Activated B cell treated with CpG ODN at 0.5 μM for 24 hours (primary cell): ENCODE measurements around the gene ABHD8. TPM values are rescaled to one million over a fixed set of nuclear protein-coding genes. Genes with fewer than 3 reads are reported as not detected.

Source experiments
- ATAC-seq: fragments of 200-7000 bp; cut with Tn5 transposase; one replicate; pipeline ENCODE4 v1.10.0; 2021; ENCODE audit warnings: low read depth, mild to moderate bottlenecking, moderate library complexity
- CTCF ChIA-PET: fragments of 350-600 bp; sonication (Branson Sonifier 250); formaldehyde crosslinking; loops from one replicate; lab custom pipeline; 2021; ENCODE audit warnings: antibody characterized with exemption; lab: Charles Lee
- POLR2A ChIA-PET: fragments of 350-600 bp; sonication (Branson Sonifier 250); formaldehyde crosslinking; loops from one replicate; lab custom pipeline; 2021; ENCODE audit warnings: antibody characterized with exemption; lab: Charles Lee
- DNase-seq: peaks from one replicate; pipeline ENCODE4 v3.0.0; 2022
- H3K27ac Mint-ChIP-seq: one replicate; pipeline ENCODE4 v1.8.0; 2020; ENCODE audit warnings: mixed read lengths
- H3K27me3 Mint-ChIP-seq: one replicate; pipeline ENCODE4 v1.8.0; 2021; ENCODE audit warnings: mixed read lengths
- H3K36me3 Mint-ChIP-seq: one replicate; pipeline ENCODE4 v1.8.0; 2021; ENCODE audit warnings: low read depth, mixed read lengths
- H3K4me1 Mint-ChIP-seq: one replicate; pipeline ENCODE4 v1.8.0; 2021; ENCODE audit warnings: mixed read lengths
- H3K4me3 Mint-ChIP-seq: one replicate; pipeline ENCODE4 v1.8.0; 2020; ENCODE audit warnings: mild to moderate bottlenecking, mixed read lengths
- H3K9me3 Mint-ChIP-seq: one replicate; pipeline ENCODE4 v1.8.0; 2020; ENCODE audit warnings: mixed read lengths
- intact Hi-C: fragments of 100-400 bp; cut with micrococcal nuclease; formaldehyde crosslinking; loops from one replicate; pipeline ENCODE4 v1.15.1; 2024
- total RNA-seq: library from RNA; stranded (reverse); gene quantifications from 2 replicates; pipeline ENCODE4 v1.2.3, GENCODE V29; 2022
- TF ChIP-seq, protein P1 (sequence below): fragments of 200-600 bp; IDR thresholded peaks from one replicate; pipeline ENCODE4 v1.8.0; 2022; ENCODE audit warnings: antibody characterized with exemption, mild to moderate bottlenecking

The ABHD8 gene
- total RNA-seq, 1 donor from 2014 or later: 5.4 TPM

DNA sequence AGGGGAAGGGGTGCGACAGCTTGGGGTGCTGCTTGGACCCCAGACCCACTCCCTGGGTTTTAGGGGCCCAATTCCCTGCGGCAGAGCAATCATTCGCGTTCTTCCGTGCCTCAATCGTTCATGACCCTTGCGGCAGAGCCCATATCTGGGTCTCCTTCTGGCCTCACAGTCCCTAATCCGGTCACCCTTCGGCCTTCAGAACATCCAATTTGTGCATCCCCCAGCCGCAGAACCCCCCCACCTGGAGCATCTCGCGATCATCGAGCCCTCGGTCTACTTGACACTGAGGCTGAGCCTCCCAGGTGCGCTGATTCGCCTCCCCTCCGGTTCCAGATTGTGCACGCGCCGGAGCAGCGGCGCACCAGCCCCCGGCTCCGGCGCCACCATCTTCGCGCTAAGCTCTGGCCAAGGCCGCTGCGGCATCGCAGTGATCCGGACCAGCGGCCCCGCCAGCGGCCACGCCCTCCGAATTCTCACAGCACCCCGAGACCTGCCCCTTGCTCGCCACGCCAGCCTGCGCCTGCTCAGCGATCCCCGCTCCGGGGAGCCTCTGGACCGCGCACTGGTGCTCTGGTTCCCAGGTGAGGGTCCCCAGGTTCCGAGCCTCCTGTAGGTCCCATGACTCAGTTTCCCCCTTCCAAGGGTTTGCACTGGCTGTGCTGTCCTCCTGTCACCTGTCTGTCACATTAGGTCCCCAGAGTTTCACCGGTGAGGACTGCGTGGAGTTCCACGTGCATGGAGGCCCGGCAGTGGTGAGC lies 34.6 kb upstream of the ABHD8 start:
- H3K27me3 Mint-ChIP-seq: no peaks in the 10 kb centered on the region
- no peaks in the 10 kb centered on the region for H3K9me3 Mint-ChIP-seq
- intact Hi-C loops: loop anchor here (1.0 to 10.0 kb wide), 6 partner anchors 29 to 417 kb away; partner anchors contain the start of genes DDA1, FCHO1, MRPL34 and USE1
- ATAC-seq (no peak), DNase-seq (no peak)
- peak overlapping the region; percentile 89 for H3K27ac Mint-ChIP-seq
- peaks cover 24% of the 10 kb centered on the region for H3K36me3 Mint-ChIP-seq
- H3K4me3 Mint-ChIP-seq: peak overlapping the region; percentile 90
- H3K4me1 Mint-ChIP-seq: peaks cover 36% of the 10 kb centered on the region
- TF ChIP-seq, protein P1, sequence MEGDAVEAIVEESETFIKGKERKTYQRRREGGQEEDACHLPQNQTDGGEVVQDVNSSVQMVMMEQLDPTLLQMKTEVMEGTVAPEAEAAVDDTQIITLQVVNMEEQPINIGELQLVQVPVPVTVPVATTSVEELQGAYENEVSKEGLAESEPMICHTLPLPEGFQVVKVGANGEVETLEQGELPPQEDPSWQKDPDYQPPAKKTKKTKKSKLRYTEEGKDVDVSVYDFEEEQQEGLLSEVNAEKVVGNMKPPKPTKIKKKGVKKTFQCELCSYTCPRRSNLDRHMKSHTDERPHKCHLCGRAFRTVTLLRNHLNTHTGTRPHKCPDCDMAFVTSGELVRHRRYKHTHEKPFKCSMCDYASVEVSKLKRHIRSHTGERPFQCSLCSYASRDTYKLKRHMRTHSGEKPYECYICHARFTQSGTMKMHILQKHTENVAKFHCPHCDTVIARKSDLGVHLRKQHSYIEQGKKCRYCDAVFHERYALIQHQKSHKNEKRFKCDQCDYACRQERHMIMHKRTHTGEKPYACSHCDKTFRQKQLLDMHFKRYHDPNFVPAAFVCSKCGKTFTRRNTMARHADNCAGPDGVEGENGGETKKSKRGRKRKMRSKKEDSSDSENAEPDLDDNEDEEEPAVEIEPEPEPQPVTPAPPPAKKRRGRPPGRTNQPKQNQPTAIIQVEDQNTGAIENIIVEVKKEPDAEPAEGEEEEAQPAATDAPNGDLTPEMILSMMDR: no peak
- ChIA-PET CTCF (no interaction called here), POLR2A (interaction anchor here (0.5 to 0.6 kb wide), 2 partner anchors 262 to 947 kb away, joined by 3 to 7 read pairs; partner anchors contain the start of gene MYO9B)

DNA sequence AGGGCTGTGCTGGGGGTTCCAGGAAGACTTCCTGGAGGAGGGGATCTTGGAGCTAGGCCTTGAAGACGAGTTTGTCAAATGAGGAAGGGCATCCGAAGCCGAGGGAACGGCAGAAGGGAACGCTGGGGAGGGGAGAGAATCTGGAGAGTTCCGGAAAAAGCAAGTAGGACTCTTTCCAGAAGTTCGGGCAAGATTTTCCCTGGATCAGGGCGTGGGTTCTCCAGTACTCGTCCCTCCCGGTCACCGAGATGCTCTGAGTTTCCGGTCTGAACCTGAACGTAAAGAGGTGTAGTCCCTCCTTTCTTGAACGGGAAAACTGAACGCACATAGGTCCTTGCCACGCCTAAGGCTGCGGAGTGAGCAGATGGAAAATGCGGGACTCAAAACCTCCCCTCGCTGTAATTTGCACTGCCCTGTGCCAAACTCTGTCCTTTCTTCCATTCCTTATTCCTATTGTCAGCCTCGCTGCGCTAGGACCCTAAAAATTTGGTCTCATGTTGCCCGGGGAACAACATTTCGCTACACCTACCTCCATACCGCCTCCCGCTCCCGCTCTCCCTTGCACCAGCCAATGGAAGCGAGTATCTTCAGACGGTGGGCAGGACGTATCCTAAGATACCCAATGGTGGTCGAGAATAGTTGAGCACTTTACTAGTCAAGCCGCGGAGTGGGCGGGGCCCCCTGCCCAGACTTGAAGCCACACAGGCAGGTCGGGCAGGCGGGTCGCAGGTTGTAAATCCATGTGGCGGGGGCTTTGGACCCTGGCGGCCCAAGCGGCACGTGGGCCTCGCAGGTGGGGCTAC lies 33.8 kb upstream of the ABHD8 start, which contains the start of gene GTPBP3:
TSS of gene GTPBP3 (plus strand) at position 682 of the 803 bp plus-strand sequence. CDS start at position 741, 59 bp downstream.
- peak within 1 kb of the TSS; percentile 90 for H3K4me3 Mint-ChIP-seq
- no peaks in the 10 kb centered on the region for H3K27me3 Mint-ChIP-seq
- intact Hi-C loops: loop anchor here (1.0 to 10.0 kb wide), 6 partner anchors 28 to 418 kb away; partner anchors contain the start of genes DDA1, FCHO1, MRPL34 and USE1
- TF ChIP-seq, protein P1: no peak
- CTCF ChIA-PET: interaction anchor here (1.1 kb wide), 1 partner anchor 32 kb away, joined by 4 read pairs; no protein-coding TSS in a partner anchor
- POLR2A ChIA-PET: interaction anchor here (0.5 to 1.2 kb wide), 4 partner anchors 28 to 948 kb away, joined by 3 to 7 read pairs (median 4); partner anchors contain the start of genes BABAM1, DDA1 and MYO9B
- H3K4me1 Mint-ChIP-seq: peaks cover 36% of the 10 kb centered on the region
- DNase-seq (peak; percentile 87), ATAC-seq (peak; percentile 88)
- peak within 1 kb of the TSS; percentile 89 for H3K27ac Mint-ChIP-seq
- no peaks in the 10 kb centered on the region for H3K9me3 Mint-ChIP-seq
- peaks cover 24% of the 10 kb centered on the region for H3K36me3 Mint-ChIP-seq

DNA sequence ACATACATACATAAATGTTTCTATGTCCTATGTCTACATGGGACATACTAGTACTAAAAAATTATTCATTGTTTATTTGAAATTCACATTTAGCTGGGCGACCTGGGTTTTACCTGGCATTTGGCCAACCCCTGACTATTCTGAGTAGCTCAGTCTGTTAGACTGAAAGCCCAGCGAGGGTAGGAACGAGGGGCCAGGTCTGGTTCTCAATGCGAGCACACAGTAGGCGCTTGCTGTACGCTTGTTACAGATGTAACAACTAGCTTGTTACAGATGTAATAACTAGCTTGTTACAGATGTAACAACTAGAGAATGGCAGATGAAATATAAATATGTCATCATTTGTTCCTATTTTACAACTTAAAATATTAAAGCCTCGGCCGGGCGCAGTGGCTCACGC lies 32.4 kb upstream of the ABHD8 start:
- no peak for DNase-seq
- POLR2A ChIA-PET: interaction anchor here (0.6 to 1.6 kb wide), 6 partner anchors 9 to 109 kb away, joined by 3 to 13 read pairs (median 6); partner anchors contain the start of genes ABHD8, DDA1, MRPL34 and MVB12A
- CTCF ChIA-PET: interaction anchor here (1.2 to 1.7 kb wide), 2 partner anchors 30 to 52 kb away, joined by 3 read pairs; partner anchors contain the start of gene MRPL34

DNA sequence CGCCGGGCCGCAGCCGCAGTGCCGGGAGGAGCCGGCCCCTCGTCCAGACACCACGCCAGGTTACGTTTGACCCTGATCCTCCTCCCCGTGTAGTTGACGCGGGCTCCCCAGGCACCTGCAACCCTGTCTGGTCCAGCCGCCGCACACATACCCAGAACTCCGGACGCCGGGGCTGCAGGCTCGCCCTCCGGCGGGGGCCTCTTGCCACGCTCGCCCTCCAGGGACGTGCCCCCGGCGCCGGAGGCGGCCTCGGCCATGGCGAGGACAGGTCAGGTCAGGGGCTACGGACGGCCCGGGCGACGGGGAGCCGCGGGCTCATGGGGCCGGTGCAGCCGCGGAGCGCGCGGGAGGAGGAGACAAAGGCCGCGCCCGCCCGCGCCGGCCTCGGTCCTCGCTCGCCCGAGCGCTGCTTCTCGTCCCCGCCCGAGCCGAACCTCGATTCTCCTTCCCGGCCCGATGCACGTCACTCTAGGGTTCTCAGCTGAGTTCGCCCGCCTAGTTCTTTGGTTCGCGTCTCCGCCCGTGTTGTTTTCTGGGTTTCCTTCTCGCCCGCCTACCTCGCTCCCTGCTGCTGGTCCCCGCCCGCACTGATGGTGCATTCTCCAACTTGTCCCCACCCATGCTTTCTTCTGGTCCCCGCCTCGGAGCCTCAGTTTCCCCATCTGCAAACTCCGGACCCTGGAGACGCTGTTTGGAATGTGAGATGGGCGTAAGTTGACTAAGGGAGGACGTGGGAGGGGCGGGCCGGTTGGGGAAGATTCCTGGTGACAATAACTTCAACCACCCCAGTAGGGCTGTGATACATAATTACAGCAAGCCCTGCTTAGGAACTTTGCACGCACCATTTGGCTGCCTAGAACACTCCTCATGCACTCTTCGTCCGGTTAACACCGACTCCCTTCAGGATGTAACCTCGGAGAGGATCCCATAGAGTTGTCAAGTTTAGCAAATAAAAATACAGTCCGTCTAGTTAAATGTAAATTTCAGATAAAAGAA lies 31.5 kb upstream of the ABHD8 start, which contains the start of gene ANO8:
TSS of gene ANO8 (minus strand) at position 442 of the 996 bp plus-strand sequence. CDS start at position 257, 185 bp downstream.
- TF ChIP-seq, protein P1: no peak
- POLR2A ChIA-PET: interaction anchor here (0.5 to 1.9 kb wide), 9 partner anchors 26 to 133 kb away, joined by 4 to 9 read pairs (median 6); partner anchors contain the start of genes ABHD8, DDA1, MRPL34 and MVB12A
- H3K27ac Mint-ChIP-seq: peak within 1 kb of the TSS; percentile 46
- H3K27me3 Mint-ChIP-seq: peaks cover 6% of the 10 kb centered on the region
- peak; percentile 92 for DNase-seq
- CTCF ChIA-PET: interaction anchor here (0.6 to 1.7 kb wide), 3 partner anchors 29 to 53 kb away, joined by 3 to 4 read pairs (median 3); partner anchors contain the start of gene MRPL34
- peaks cover 18% of the 10 kb centered on the region for H3K36me3 Mint-ChIP-seq
- intact Hi-C loops: loop anchor here (1.0 to 10.0 kb wide), 2 partner anchors 67 to 420 kb away; partner anchors contain the start of genes BABAM1 and FCHO1
- peaks cover 41% of the 10 kb centered on the region for H3K4me1 Mint-ChIP-seq
- H3K9me3 Mint-ChIP-seq: no peaks in the 10 kb centered on the region
- ATAC-seq: peak; percentile 62
- peak within 1 kb of the TSS; percentile 82 for H3K4me3 Mint-ChIP-seq

More for the DNA sequence above, 32.4 kb upstream of the ABHD8 start:
- no peak for ATAC-seq
- Mint-ChIP-seq H3K4me3 (no peak overlapping the region), H3K36me3 (peaks cover 18% of the 10 kb centered on the region), H3K27me3 (peaks cover 4% of the 10 kb centered on the region), H3K27ac (no peak overlapping the region), H3K9me3 (no peaks in the 10 kb centered on the region), H3K4me1 (peaks cover 38% of the 10 kb centered on the region)
- TF ChIP-seq, protein P1: no peak
- intact Hi-C loops: loop anchor here (10.0 kb wide), 1 partner anchor 419 kb away; the partner anchor contains the start of gene FCHO1
